NCI-H510A treated with DMSO at 0.1 percent for 48 hours (cell line): Measurements from ENCODE around the gene XBP1.
A peak's percentile ranks its signal among the peaks of the same experiment; 100 is the strongest.
"Not testable (repeated sequence)": the region's sequence is repeated elsewhere in the genome, so short reads cannot be mapped to it uniquely, and the experiment has no call there.

Source experiments
- DNase-seq: peaks from one replicate; lab custom pipeline; 2025; lab: John Stamatoyannopoulos, UW

Gene XBP1

DNA sequence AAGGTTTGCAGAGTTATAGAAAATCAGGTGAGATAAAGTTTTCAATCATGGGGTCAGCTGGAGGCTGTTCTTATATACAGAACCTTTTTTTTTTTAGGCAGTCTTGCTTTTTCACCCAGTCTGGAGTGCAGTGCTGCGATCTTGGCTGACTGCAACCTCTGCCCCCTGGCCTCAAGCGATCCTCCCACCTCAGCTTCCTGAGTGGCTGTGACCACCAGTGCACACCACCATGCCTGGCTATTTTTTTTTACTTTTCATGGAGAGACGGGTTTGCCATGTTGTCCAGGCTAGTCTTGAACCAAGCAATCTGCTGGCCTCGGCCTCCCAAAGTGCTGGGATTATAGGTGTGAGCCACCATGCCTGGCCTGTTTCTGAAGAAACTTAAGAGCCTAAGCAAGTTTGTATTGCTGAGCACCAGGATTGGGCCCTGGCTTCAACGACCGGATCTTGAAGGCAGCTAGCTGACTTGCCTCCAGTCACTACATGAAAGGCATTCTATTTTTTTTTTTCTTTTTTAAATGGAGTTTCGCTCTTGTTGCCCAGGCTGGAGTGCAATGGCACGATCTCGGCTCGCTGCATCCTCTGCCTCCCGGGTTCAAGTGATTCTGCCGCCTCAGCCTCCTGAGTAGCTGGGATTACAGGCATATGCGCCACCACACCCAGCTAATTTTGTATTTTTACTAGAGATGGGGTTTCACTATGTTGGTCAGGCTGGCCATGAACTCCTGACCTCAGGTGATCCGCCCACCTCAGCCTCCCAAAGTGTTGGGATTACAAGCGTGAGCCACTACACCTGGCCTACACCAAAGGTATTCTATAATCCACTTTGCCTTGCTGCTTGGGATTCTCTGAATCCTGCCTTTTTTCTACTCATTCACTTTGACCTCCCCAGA, 7.6 kb downstream of the XBP1 start:
- DNase-seq: no peak

DNA sequence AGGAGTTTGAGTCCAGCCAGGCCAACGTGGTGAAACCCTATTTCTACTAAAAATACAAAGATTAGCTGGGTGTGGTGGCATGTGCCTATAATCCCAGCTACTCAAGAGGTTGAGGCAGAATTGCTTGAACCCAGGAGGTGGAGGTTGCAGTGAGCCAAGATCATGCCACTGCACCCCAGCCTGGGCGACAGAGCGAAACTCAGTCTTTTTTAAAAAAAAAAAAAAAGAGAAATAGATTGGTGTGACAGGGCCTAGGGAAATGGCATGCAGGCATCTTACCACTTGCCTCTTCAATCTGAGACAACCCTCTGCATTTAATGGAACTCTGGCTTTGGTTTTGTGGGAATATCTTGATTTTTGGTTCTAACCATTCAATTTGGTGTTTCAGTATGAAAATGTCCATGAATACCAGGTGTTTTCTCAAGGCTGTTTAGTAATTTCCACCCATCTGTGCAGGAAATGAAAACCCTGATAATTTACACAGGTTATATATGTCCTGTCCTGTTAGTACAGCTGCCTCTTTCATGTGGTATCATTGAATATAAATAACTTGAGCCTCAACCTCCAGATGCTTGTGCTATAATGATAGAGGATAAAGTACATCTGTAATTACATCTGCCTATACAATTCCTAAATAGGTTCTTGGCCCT, 8.4 kb downstream of the XBP1 start:
- peak; percentile 30 for DNase-seq

DNA sequence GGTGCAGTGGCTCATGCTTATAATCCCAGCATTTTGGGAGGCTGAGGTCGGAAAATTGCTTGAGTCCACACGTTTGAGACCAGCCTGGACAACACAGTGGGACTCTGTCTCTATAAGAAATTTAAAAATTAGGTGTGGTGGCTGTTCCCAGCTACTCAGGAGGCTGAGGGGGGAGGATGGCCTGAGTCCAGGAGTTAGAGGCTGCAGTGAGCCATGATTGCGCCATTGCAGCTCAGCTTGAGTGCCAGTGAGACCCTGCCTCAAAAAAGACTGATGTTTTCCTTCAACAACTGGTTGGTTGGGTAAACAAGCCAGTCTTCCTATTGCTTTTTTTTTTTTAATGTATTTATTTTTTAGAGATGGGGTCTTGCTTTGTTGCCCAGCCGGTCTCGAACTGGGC, 9.2 kb downstream of the XBP1 start:
- DNase-seq: no peak

- no peak for DNase-seq
Measured at GRCh38 chr22:28788601-28789000, 11.8 kb downstream of the XBP1 start.

DNA sequence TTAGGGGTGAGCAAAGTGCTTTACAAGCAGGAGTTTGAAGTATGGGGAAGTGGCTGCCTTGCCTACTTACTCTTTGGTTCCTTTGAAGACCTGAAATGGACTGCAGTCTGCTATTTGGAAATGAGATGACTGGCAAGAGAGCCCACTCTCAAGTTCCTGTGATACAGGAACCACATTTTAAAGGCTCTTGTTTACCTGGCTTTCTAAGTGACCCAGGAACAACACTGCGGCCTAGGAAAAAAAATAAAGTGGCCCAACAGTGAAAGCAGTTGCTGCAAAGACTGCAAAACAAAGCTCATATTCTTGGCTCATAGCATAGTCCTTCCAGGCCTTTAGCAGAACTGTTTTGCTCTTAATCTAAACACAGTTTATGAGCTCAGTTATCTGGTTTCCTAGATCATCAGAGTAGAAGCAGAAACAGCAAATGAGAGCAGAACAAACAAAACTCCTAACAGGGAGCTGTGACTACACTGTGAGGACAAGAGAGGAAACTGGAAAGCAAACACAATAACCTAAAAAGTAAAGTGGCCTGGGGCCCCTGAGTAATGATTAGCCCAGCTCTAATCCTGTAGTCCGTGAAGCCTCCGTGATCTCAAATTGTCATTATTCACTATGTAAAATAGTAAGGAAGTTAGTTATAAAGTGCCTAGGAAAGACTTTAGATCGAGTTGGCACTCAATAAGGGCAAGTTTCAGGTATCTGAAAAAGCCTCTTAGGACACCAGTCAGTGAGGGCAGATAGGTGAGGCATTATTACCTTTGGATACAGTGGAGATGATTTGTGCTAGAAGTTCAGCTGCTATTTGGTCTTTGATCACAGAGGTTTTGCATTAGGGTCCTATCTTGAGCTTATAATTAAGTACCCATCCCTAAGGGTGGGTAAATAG, 16.3 kb downstream of the XBP1 start:
- DNase-seq: peak; percentile 76

GRCh38 chr22:28780296-28780695, 20.1 kb downstream of the XBP1 start:
- DNase-seq: no peak

DNA sequence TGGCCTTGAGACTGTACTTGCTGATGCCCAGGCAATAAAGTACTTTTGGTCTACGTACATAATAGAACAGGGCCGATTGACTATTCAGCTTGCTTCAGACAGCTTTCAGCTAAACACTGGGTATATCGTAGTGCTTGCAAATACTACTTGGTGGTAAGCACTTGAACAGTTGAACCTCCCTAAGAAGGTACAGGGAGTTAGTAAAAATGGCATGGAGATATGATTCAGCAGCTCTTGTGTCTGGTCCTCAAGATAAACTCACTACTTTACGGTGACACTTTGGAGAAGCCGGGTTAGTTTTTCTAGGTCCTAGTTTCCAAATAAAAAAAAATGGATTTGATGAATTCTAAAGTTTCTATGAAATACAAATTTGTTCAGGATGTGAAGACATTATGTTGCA, 20.5 kb downstream of the XBP1 start:
- DNase-seq: no peak

DNA sequence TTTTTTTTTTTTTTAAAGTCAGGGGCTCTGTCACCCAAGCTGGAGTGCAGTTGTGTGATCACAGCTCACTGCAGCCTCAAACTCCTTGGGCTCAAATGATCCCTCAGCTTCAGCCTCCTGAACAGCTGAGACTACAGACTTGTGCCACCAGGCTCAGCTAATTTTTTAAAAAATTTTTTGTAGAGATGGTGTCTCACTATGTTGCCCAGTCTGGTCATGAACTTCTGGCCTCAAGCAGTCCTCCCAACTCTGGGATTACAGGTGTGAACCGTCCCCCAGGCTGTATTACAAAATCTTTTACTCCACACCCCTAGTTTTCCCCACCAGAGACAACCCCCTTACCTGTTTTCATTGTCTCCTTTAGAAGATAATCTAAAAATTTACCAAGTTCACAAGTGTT, 26.0 kb downstream of the XBP1 start:
- DNase-seq: no peak

- DNase-seq: no peak
Measured at GRCh38 chr22:28773461-28773867, 26.9 kb downstream of the XBP1 start.

GRCh38 chr22:28772633-28773460, 27.5 kb downstream of the XBP1 start, which contains the start of gene CCDC117:
Gene CCDC117, plus strand, starts transcription at chr22:28772695. Its CDS starts 155 bp downstream, at chr22:28772850.
- peak; percentile 61 for DNase-seq

DNA sequence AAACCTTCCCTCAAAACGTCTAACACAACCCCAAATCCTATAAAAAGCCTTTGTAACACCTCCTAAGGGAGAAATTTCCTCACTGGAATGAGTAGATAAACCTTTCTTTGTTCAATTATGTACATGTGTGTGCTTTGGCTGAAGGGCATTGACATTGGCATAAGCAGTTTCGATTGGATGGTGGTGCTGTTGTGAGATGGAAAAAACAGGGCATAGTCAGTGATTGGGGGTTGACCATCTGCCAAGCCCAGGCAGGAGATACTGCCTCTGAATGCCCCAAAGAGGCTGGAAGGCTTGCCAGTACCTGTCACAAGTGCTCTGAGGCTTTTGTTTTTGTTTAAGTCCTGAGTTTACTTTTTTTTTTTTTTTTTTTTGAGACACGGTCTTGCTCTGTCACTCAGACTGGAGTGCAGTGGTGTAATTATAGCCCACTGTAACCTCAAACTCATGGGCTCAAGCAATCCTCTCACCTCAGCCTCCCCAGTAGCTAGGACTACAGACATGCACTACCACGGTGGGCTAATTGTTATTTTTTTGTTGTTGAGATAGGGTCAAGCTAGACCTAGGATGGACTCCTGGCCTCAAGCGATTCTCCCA, 29.1 kb downstream of the XBP1 start:
- no peak for DNase-seq

- DNase-seq: no peak
Measured at GRCh38 chr22:28769394-28770085, 30.8 kb downstream of the XBP1 start.

DNA sequence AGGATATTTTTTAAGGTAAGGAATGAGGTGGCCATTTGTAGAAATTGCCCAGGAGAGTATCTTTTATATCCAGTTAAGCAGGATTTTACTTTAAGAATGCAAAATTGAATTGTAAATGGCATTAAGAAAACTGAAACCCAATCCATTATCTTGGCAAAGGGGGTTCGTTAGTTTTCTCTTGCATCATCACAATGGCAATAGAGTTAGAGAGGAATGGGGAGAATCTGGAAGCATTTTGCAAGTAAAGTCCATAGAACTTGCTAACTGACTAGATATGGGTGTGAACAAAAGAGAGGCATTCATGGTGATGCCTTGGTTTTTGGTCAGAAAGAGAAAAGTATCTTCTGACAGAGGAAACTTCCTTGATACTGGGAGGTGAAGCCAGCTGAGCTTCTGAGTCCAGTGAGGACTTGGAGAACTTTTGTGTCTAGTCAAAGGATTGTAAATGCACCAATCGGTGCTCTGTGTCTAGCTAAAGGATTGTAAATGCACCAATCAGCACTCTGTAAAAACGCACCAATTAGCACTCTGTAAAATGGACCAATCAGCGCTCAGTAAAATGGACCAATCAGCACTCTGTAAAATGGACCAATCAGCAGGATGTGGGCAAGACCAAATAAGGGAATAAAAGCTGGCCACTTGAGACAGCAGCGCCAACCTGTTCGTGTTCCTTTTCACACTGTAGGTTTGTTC, 31.5 kb downstream of the XBP1 start:
- DNase-seq: no peak

DNA sequence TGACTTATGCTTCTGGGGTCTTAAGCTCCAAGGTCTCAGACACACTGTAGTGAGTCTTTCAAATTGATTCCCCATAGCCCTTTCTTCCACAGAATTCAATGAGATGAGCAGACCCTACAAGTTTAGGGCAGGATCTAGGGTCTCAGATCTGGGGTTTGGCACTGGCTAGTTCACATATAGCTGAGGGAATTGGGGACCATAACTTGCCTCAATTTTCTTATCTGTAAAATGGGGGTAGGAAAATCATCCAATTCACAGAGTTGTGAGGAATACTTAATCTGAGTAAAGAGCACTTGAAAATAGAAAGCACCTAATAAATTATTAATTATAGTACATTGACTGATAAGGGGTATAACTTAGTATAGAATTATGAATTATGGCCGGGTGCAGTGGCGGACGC, 33.7 kb downstream of the XBP1 start:
- DNase-seq: no peak

DNA sequence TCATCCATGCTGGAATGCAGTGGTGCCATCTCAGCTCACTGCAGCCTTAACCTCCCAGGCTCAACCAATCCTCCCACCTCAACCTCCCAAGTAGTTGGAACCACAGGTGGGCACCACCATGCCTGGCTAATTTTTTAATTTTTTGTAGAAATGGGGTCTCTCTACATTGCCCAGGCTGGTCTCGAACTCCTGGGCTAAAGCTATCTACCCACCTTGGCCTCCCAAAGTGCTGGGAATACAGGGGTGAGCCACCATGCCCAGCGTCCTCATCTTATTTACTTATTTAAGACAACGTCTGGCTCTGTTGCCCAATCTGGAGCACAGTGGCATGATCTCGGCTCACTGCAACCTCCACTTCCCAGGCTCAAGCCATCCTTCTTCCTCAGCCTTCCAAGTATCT, 38.4 kb downstream of the XBP1 start:
- DNase-seq: not testable (repeated sequence)

DNA sequence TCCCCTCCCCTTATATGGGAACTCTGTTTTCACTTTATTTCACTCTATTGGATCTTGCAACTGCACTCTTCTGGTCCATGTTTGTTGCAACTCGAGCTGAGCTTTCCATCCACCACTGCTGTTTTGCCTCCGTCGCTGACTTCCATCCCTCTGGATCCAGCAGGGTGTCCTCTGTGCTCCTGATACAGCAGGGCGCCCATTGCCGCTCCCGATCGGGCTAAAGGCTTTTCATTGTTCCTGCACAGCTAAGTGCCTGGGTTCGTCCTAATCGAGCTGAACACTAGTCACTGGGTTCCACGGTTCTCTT, 39.0 kb downstream of the XBP1 start:
- no peak for DNase-seq

DNA sequence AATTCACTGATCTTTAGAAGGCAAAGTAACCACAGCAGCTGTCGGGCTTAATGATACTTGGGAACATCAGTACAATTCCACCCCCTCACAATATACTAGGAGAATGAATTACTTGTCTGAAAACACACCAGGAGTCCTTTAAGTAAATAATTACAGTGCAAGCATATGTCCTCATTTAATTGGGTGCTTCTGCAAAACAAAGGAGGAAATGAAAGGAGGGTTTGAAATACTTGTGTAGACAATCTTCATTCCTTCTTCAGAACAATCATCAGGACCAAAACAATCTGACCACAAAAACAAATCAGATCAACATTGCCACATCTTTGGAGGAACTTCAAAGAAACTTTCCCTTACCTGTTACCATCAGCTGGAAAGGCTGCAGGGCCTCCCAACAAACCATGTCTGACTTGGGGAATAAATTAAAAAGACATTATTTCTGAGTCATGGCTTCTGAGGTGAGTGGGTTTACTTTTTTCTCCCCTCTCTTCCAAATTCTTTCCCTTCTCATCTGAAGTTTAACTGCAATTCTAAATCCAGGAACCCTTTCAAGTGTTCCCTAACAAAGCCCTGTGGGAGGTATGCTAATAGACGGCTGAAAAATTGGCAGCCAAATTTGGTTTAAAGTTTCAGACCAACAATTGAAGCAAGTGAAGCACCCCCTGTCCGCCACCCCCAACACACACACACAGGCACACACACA, 40.4 kb downstream of the XBP1 start:
- peak; percentile 44 for DNase-seq

DNA sequence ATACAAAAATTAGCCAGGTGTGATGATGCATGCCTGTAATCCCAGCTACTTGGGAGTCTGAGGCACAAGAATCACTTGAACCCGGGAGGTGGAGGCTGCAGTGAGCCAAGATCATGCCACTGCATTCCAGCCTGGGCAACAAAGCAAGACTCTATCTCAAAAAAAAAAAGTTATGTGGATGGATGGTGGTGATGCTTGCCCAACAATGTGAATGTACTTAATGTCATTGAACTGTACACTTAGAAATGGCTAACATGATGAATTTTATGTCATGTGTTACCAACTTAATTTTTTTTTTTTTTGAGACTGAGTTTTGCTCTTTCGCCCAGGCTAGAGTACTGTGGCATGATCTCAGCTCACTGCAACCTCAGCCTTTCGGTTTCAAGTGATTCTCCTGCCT, 45.9 kb downstream of the XBP1 start:
- DNase-seq: not testable (repeated sequence)

- no peak for DNase-seq
Measured at GRCh38 chr22:28750471-28750881, 49.9 kb downstream of the XBP1 start.
